Measurements from ENCODE around the gene ARRB2. TPM values are rescaled to one million over a fixed set of nuclear protein-coding genes. Genes with fewer than 3 reads are reported as not detected.

Gene ARRB2
- total and polyA plus RNA-seq, 2 of the 13 experiments (the other 11 are each of a cell fraction or from before 2014, with no cell fraction given) = 21.5 to 49.2 TPM

DNA sequence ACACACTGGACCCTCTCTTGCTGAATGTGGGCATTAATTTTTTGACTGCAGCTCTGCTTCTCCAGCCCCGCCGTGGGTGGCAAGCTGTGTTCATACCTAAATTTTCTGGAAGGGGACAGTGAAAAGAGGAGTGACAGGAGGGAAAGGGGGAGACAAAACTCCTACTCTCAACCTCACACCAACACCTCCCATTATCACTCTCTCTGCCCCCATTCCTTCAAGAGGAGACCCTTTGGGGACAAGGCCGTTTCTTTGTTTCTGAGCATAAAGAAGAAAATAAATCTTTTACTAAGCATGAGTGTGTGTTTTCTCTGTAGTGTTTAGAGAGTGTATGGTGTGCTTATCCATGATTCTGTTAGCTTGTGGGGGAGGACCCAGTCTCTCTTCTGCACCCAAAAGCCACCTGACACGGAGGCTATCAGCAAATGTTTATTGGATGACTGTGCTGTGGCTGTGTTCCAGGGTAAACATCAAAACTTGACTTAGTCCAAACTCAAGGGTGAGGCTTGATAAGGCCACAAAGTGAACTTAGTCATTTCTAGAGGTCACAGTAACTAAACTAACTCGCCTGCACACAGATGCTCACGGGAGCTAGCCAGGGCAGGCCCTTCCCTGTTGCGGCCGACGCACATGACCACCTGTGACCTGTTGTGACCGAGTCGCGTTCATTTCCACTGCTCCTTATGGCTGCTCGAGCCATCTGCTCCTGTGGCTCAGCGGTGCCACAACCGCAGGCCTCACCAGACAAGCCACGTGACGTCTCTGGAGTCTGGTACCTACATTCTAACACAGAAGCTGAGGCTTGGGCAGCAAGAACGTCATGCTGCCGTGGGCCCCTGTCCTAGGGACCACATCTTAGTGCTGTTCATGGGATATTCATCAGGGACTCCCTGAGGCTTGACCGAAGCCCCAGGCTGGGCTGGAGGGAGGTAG is 11.0 kb downstream of the ARRB2 start (continued):
- TF ChIP-seq TRIM24 (CRISPR knock-in tag; IDR thresholded peaks at IDR 0.05) (no peak), ARHGAP35 (CRISPR knock-in tag; IDR thresholded peaks at IDR 0.05; ENCODE audit: borderline replicate concordance) (no peak), PRPF4 (IDR thresholded peaks at IDR 0.05; ENCODE audit: low read depth, low read length, poor library complexity, severe bottlenecking) (no peak), TARDBP (CRISPR knock-in tag; IDR thresholded peaks at IDR 0.05) (peak; percentile 41; the same call in 1 of the 2 replicates), ZBTB21 (CRISPR knock-in tag; IDR thresholded peaks at IDR 0.05) (0 out of 2 replicates have a peak, but pooled peaks have one; percentile 13), HNRNPK (IDR thresholded peaks at IDR 0.05; ENCODE audit: low read depth, low read length, poor library complexity, severe bottlenecking) (no peak), ZSCAN21 (CRISPR knock-in tag; IDR thresholded peaks at IDR 0.05; ENCODE audit: borderline replicate concordance) (peak; percentile 94), ZNF224 (CRISPR knock-in tag; IDR thresholded peaks at IDR 0.05) (no peak), TBX3 (IDR thresholded peaks at IDR 0.05; ENCODE audit: borderline replicate concordance) (peak; percentile 43; the same call in 1 of the 2 replicates)

DNA sequence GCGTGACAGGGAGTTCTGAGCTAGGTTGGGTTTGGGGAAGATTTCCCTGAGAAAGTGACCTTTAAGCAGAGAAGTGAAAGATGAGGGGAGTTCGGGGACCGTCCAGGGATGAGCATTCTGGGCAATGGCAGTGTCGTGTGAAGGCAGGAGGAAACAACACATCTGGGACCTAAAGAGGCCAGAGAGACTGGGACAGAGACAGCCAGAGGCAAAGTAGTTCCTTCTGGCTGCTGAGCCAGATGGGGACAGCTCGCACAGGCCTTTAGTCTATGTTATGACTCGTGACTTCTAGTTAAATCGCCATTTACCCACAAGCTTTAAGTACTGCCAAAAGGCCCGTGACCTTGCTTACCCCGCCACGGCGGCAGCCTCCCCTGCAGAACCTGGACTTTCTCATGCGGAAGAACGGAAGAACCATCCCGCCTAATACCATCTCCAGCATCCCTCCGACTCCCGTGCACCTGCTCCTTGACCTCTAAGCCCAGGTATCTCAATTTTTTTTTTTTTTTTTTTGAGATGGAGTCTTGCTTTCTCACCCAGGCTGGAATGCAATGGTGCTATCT is 12.3 kb downstream of the ARRB2 start:
- intact Hi-C loops (cut with micrococcal nuclease; ENCODE audit: unreplicated experiment) (no loop called here), in situ Hi-C loops (cut with HindIII; ENCODE audit: extremely low pct_ligation_motif_present, low pct_unique_long_range_greater_than_20kb) (no loop called here)
- Histone ChIP-seq H3K9ac (ENCODE audit: insufficient read depth, low read depth, low read length) (no peak overlapping the region), H3K36me3 (replicated peaks in 1 of 2; ENCODE audit: control insufficient read depth in 1 of 2, insufficient read depth in 2 of 2, low read length in 2 of 2) (peaks cover 3 to 18% of the 10 kb centered on the region in 2 experiments; a peak in 4 of 5 replicates), H3K79me2 (ENCODE audit: insufficient read depth, low read length) (no peaks in the 10 kb centered on the region), H3K4me2 (ENCODE audit: low read depth, low read length) (no peak overlapping the region), H3K27me3 (ENCODE audit: control insufficient read depth in 1 of 2, insufficient read depth in 2 of 2, low read length in 2 of 2) (no peaks in the 10 kb centered on the region), H4K20me1 (ENCODE audit: insufficient read depth, low read length) (no peaks in the 10 kb centered on the region), H3K4me1 (ENCODE audit: insufficient read depth, low read length) (peaks cover 43% of the 10 kb centered on the region), H3K9me3 (ENCODE audit: low read length) (no peaks in the 10 kb centered on the region), H3K4me3 (replicated peaks in 1 of 3; ENCODE audit: insufficient read depth in 1 of 3, low read depth in 2 of 3, low read length in 3 of 3) (no peak overlapping the region), H2AFZ (ENCODE audit: low read length) (no peak overlapping the region), H3K27ac (ENCODE audit: extremely low read length, insufficient read depth, low read length) (no peak overlapping the region)
- BruUV-seq (replicated peaks) = no TSS peak
- ChIA-PET POLR2A (interaction anchor here (1.1 to 3.6 kb wide), 11 partner anchors 8 to 217 kb away, joined by 3 to 87 read pairs (median 13); partner anchors contain the start of genes ARRB2, CXCL16, GLTPD2 and MED11), CTCF (ENCODE audit: low intra/inter-chr PET ratio, low total read pairs) (no interaction called here)
- DNase-seq (ENCODE audit: low spot score) (no peak), ATAC-seq (no peak), FAIRE-seq (no peak)
- WGBS (ENCODE audit: low lambda C conversion rate) = 94% methylated on average over 14 of the region's 16 CpGs
- TF ChIP-seq, protein P1, sequence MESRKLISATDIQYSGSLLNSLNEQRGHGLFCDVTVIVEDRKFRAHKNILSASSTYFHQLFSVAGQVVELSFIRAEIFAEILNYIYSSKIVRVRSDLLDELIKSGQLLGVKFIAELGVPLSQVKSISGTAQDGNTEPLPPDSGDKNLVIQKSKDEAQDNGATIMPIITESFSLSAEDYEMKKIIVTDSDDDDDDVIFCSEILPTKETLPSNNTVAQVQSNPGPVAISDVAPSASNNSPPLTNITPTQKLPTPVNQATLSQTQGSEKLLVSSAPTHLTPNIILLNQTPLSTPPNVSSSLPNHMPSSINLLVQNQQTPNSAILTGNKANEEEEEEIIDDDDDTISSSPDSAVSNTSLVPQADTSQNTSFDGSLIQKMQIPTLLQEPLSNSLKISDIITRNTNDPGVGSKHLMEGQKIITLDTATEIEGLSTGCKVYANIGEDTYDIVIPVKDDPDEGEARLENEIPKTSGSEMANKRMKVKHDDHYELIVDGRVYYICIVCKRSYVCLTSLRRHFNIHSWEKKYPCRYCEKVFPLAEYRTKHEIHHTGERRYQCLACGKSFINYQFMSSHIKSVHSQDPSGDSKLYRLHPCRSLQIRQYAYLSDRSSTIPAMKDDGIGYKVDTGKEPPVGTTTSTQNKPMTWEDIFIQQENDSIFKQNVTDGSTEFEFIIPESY (CRISPR knock-in tag; IDR thresholded peaks at IDR 0.05) = peak; percentile 62; the same call in 1 of the 2 replicates
- TF ChIP-seq ZFP37 (CRISPR knock-in tag; IDR thresholded peaks at IDR 0.05; ENCODE audit: borderline replicate concordance) = no peak

All from HepG2 (cell line).